WTC11 (cell line): ENCODE data around the gene SPEM2. TPM values are rescaled to one million over a fixed set of nuclear protein-coding genes. Genes with fewer than 3 reads are reported as not detected.

Experiments used
- ATAC-seq: fragments of 200-7000 bp; cut with Tn5 transposase; 2 replicates; pipeline ENCODE4 v1.10.0; 2021; ENCODE audit warnings: mild to moderate bottlenecking, moderate library complexity
- CTCF ChIA-PET: fragments of 300-600 bp; sonication (Branson Sonifier 250); formaldehyde crosslinking; loops from one replicate; lab custom pipeline; 2021; ENCODE audit warnings: antibody characterized with exemption; lab: Charles Lee
- POLR2A ChIA-PET: fragments of 350-600 bp; sonication (Branson Sonifier 250); formaldehyde crosslinking; loops from one replicate; lab custom pipeline; 2021; ENCODE audit warnings: antibody characterized with exemption; lab: Charles Lee
- DNase-seq: peaks from one replicate; pipeline ENCODE4 v3.0.0; 2021; ENCODE audit warnings: low spot score
- H3K27ac Mint-ChIP-seq: 2 replicates; pipeline ENCODE4 v1.8.0; 2021; ENCODE audit warnings: mixed read lengths
- H3K27me3 Mint-ChIP-seq: 2 replicates; pipeline ENCODE4 v1.8.0; 2021; ENCODE audit warnings: low read depth, mild to moderate bottlenecking, moderate library complexity, mixed read lengths
- H3K36me3 Mint-ChIP-seq: 2 replicates; pipeline ENCODE4 v1.8.0; 2021; ENCODE audit warnings: mixed read lengths
- H3K4me1 Mint-ChIP-seq: 2 replicates; pipeline ENCODE4 v1.8.0; 2022; ENCODE audit warnings: mixed read lengths
- H3K4me3 Mint-ChIP-seq: 2 replicates; pipeline ENCODE4 v1.8.0; 2021; ENCODE audit warnings: mild to moderate bottlenecking, moderate library complexity, mixed read lengths
- H3K9me3 Mint-ChIP-seq: 2 replicates; pipeline ENCODE4 v1.8.0; 2021; ENCODE audit warnings: mixed read lengths
- CBFB ChIP-seq: sonication (generic); formaldehyde crosslinking; IDR thresholded peaks from 2 replicates; pipeline ENCODE4 v1.8.1; 2022; ENCODE audit warnings: mild to moderate bottlenecking, low read depth, missing genetic modification reagents
- JAZF1 ChIP-seq: fragments of 250-450 bp; sonication (Bioruptor Pico); IDR thresholded peaks from 2 replicates; pipeline ENCODE4 v1.9.0; 2021; ENCODE audit warnings: moderate library complexity, mild to moderate bottlenecking, inconsistent platforms
- JUN ChIP-seq: sonication (generic); formaldehyde crosslinking; IDR thresholded peaks from 2 replicates; pipeline ENCODE4 v1.8.0; 2023; ENCODE audit warnings: mild to moderate bottlenecking, missing genetic modification reagents
- ZNF138 ChIP-seq: sonication (generic); formaldehyde crosslinking; conservative IDR thresholded peaks from 2 replicates; pipeline ENCODE4 v1.8.1; 2022; ENCODE audit warnings: mild to moderate bottlenecking, moderate library complexity, missing genetic modification reagents
- ZNF232 ChIP-seq: sonication (generic); formaldehyde crosslinking; IDR thresholded peaks from 2 replicates; pipeline ENCODE4 v1.8.0; 2022; ENCODE audit warnings: mild to moderate bottlenecking, missing genetic modification reagents
- ZNF263 ChIP-seq: sonication (generic); formaldehyde crosslinking; IDR thresholded peaks from 2 replicates; pipeline ENCODE4 v1.8.1; 2022; ENCODE audit warnings: low read depth, mild to moderate bottlenecking, moderate library complexity, missing genetic modification reagents
- total RNA-seq: library from RNA; stranded (reverse); gene quantifications from 3 replicates; pipeline ENCODE4 v1.2.3, GENCODE V29; 2021
- TF ChIP-seq, protein P1 (sequence below): fragments of 250-450 bp; sonication (Bioruptor Pico); conservative IDR thresholded peaks from 2 replicates; pipeline ENCODE4 v1.9.0; 2021; ENCODE audit warnings: mild to moderate bottlenecking
- TF ChIP-seq, protein P2 (sequence below): fragments of 200-600 bp; IDR thresholded peaks from 2 replicates; pipeline ENCODE4 v1.8.0; 2022; ENCODE audit warnings: antibody characterized with exemption
- TF ChIP-seq, protein P3 (sequence below): sonication (generic); formaldehyde crosslinking; IDR thresholded peaks from 2 replicates; pipeline ENCODE4 v1.8.0; 2022; ENCODE audit warnings: mild to moderate bottlenecking, missing genetic modification reagents
- TF ChIP-seq, protein P4 (sequence below): sonication (generic); formaldehyde crosslinking; IDR thresholded peaks from 2 replicates; pipeline ENCODE4 v1.8.0; 2023; ENCODE audit warnings: missing genetic modification reagents, mild to moderate bottlenecking, borderline replicate concordance
- TF ChIP-seq, protein P5 (sequence below): fragments of 250-450 bp; sonication (Bioruptor Pico); IDR thresholded peaks from 2 replicates; pipeline ENCODE4 v1.9.0; 2021; ENCODE audit warnings: mild to moderate bottlenecking
- TF ChIP-seq, protein P6 (sequence below): fragments of 250-450 bp; sonication (Bioruptor Pico); IDR thresholded peaks from 2 replicates; pipeline ENCODE4 v2.1.2; 2022; ENCODE audit warnings: mild to moderate bottlenecking, moderate library complexity
- TF ChIP-seq, protein P7 (sequence below): fragments of 250-450 bp; sonication (Bioruptor Pico); IDR thresholded peaks from 2 replicates; pipeline ENCODE4 v1.9.0; 2021; ENCODE audit warnings: moderate library complexity, mild to moderate bottlenecking, inconsistent platforms, borderline replicate concordance

The SPEM2 gene
- total RNA-seq, 1 experiment from 2014 or later: 0.13 TPM

DNA sequence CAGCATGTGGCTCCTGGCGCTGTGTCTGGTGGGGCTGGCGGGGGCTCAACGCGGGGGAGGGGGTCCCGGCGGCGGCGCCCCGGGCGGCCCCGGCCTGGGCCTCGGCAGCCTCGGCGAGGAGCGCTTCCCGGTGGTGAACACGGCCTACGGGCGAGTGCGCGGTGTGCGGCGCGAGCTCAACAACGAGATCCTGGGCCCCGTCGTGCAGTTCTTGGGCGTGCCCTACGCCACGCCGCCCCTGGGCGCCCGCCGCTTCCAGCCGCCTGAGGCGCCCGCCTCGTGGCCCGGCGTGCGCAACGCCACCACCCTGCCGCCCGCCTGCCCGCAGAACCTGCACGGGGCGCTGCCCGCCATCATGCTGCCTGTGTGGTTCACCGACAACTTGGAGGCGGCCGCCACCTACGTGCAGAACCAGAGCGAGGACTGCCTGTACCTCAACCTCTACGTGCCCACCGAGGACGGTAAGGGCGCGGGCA is 17.1 kb upstream of the SPEM2 start (continued):
- TF ChIP-seq, protein P1, sequence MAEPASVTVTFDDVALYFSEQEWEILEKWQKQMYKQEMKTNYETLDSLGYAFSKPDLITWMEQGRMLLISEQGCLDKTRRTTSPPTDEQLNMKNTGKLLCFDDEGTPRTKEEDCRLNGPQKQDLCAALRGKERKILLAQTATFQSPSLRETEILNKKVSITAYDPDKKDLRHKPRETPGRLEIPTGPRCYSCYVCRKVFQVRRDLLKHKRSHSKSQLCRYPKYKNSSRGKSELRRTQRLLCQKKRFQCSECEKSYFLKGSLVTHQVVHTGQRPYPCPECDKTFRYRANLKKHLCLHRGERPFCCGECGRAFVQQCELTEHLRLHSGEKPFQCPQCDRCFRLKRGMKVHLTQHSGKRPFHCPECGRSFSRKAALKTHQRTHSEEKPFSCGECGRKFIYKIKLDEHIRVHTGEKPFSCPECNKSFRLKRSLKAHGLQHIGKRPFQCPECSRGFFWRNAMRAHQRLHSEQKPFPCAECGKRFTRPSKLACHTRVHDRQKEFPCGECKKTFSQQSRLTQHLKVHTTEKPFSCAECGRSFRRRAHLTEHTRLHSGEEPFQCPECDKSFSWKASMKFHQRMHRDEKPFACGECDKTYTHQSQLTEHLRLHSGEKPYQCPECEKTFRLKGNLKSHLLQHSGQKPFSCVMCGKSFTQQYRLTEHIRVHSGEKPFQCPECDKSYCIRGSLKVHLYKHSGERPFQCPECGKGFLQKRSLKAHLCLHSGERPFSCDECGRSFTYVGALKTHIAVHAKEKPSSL (CRISPR knock-in tag): no peak
- TF ChIP-seq, protein P2, sequence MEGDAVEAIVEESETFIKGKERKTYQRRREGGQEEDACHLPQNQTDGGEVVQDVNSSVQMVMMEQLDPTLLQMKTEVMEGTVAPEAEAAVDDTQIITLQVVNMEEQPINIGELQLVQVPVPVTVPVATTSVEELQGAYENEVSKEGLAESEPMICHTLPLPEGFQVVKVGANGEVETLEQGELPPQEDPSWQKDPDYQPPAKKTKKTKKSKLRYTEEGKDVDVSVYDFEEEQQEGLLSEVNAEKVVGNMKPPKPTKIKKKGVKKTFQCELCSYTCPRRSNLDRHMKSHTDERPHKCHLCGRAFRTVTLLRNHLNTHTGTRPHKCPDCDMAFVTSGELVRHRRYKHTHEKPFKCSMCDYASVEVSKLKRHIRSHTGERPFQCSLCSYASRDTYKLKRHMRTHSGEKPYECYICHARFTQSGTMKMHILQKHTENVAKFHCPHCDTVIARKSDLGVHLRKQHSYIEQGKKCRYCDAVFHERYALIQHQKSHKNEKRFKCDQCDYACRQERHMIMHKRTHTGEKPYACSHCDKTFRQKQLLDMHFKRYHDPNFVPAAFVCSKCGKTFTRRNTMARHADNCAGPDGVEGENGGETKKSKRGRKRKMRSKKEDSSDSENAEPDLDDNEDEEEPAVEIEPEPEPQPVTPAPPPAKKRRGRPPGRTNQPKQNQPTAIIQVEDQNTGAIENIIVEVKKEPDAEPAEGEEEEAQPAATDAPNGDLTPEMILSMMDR: no peak

DNA sequence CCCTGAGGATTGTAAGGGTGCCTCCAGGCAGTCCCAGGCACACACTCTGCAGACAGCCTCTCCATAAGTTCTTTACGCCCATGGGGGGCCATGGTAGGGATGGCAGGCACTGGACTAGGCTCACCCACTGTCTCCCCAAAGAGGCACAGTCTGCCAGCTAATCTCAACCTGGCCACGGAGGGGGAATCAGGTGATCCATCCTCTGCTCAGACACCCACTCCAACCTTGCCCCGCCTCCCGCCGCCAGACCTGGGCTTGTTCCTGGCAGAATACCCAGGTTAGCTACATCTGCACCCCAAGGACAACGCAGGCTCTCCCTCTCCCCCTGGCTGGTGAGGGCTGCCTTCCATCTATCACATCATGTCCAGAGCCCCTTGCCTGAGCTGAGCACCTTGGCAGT is 16.6 kb upstream of the SPEM2 start:
- H3K27ac Mint-ChIP-seq: no peak overlapping the region; the same call in 1 of the 2 replicates
- POLR2A ChIA-PET: interaction anchor here (0.6 to 1.8 kb wide), 2 partner anchors 36 to 110 kb away, joined by 3 to 5 read pairs; partner anchors contain the start of gene CHRNB1

DNA sequence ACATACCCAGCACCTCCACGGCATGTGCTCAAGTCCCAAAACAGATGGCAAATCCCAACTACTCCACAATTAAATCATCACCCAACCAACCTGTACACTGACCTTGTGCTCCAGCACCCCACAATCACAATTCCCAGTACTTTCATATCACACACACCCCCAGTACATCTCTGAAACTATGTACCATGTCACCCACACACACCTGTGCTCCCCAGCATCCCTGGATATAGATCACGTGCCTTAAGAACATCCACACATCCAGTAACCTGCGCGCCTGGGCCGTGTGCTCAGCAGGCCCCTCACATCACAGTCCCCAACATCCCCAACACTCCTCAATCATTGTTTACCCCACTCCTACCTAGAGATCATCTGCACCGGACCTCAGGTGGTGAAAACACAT is 15.7 kb upstream of the SPEM2 start:
- ChIA-PET POLR2A (no interaction called here), CTCF (interaction anchor here (0.9 to 1.5 kb wide), 2 partner anchors 11 to 25 kb away, joined by 4 read pairs; partner anchors contain the start of genes SPEM1 and TMEM102)
- Mint-ChIP-seq H3K4me1 (peaks cover 33% of the 10 kb centered on the region), H3K27ac (no peak overlapping the region), H3K9me3 (no peaks in the 10 kb centered on the region), H3K36me3 (peaks cover 19% of the 10 kb centered on the region), H3K4me3 (no peak overlapping the region), H3K27me3 (no peaks in the 10 kb centered on the region; the same call in 1 of the 2 replicates)
- ATAC-seq (no peak), DNase-seq (no peak)
- TF ChIP-seq, protein P3, sequence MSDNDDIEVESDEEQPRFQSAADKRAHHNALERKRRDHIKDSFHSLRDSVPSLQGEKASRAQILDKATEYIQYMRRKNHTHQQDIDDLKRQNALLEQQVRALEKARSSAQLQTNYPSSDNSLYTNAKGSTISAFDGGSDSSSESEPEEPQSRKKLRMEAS: no peak
- no peak for TF ChIP-seq ZNF263 (CRISPR knock-in tag)
- TF ChIP-seq, protein P4, sequence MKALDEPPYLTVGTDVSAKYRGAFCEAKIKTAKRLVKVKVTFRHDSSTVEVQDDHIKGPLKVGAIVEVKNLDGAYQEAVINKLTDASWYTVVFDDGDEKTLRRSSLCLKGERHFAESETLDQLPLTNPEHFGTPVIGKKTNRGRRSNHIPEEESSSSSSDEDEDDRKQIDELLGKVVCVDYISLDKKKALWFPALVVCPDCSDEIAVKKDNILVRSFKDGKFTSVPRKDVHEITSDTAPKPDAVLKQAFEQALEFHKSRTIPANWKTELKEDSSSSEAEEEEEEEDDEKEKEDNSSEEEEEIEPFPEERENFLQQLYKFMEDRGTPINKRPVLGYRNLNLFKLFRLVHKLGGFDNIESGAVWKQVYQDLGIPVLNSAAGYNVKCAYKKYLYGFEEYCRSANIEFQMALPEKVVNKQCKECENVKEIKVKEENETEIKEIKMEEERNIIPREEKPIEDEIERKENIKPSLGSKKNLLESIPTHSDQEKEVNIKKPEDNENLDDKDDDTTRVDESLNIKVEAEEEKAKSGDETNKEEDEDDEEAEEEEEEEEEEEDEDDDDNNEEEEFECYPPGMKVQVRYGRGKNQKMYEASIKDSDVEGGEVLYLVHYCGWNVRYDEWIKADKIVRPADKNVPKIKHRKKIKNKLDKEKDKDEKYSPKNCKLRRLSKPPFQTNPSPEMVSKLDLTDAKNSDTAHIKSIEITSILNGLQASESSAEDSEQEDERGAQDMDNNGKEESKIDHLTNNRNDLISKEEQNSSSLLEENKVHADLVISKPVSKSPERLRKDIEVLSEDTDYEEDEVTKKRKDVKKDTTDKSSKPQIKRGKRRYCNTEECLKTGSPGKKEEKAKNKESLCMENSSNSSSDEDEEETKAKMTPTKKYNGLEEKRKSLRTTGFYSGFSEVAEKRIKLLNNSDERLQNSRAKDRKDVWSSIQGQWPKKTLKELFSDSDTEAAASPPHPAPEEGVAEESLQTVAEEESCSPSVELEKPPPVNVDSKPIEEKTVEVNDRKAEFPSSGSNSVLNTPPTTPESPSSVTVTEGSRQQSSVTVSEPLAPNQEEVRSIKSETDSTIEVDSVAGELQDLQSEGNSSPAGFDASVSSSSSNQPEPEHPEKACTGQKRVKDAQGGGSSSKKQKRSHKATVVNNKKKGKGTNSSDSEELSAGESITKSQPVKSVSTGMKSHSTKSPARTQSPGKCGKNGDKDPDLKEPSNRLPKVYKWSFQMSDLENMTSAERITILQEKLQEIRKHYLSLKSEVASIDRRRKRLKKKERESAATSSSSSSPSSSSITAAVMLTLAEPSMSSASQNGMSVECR (CRISPR knock-in tag): no peak
- TF ChIP-seq, protein P5, sequence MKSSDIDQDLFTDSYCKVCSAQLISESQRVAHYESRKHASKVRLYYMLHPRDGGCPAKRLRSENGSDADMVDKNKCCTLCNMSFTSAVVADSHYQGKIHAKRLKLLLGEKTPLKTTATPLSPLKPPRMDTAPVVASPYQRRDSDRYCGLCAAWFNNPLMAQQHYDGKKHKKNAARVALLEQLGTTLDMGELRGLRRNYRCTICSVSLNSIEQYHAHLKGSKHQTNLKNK (CRISPR knock-in tag): no peak
- TF ChIP-seq JUN (CRISPR knock-in tag): no peak

More for the DNA sequence above, 16.6 kb upstream of the SPEM2 start:
- H3K36me3 Mint-ChIP-seq: peaks cover 19% of the 10 kb centered on the region
- TF ChIP-seq, protein P6, sequence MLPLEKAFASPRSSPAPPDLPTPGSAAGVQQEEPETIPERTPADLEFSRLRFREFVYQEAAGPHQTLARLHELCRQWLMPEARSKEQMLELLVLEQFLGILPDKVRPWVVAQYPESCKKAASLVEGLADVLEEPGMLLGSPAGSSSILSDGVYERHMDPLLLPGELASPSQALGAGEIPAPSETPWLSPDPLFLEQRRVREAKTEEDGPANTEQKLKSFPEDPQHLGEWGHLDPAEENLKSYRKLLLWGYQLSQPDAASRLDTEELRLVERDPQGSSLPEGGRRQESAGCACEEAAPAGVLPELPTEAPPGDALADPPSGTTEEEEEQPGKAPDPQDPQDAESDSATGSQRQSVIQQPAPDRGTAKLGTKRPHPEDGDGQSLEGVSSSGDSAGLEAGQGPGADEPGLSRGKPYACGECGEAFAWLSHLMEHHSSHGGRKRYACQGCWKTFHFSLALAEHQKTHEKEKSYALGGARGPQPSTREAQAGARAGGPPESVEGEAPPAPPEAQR (CRISPR knock-in tag): no peak
- TF ChIP-seq, protein P1 (CRISPR knock-in tag): no peak
- TF ChIP-seq, protein P7, sequence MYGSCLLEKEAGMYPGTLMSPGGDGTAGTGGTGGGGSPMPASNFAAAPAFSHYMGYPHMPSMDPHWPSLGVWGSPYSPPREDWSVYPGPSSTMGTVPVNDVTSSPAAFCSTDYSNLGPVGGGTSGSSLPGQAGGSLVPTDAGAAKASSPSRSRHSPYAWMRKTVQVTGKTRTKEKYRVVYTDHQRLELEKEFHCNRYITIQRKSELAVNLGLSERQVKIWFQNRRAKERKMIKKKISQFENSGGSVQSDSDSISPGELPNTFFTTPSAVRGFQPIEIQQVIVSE (CRISPR knock-in tag): no peak
- TF ChIP-seq CBFB (no peak), ZNF232 (no peak), ZNF138 (CRISPR knock-in tag) (no peak), JAZF1 (CRISPR knock-in tag) (no peak)
- TF ChIP-seq, protein P2: no peak
- TF ChIP-seq, all 79 proteins: peak for 0
- no peaks in the 10 kb centered on the region for H3K9me3 Mint-ChIP-seq
- H3K4me3 Mint-ChIP-seq: peak overlapping the region; percentile 53; the same call in 1 of the 2 replicates
- ATAC-seq: no peak
- CTCF ChIA-PET: interaction anchor here (0.9 to 3.5 kb wide), 6 partner anchors 12 to 115 kb away, joined by 3 to 25 read pairs (median 4); partner anchors contain the start of genes PLSCR3, SPEM1 and TMEM102
- H3K27me3 Mint-ChIP-seq: no peaks in the 10 kb centered on the region; the same call in 1 of the 2 replicates
- no peak for DNase-seq
- peaks cover 33% of the 10 kb centered on the region for H3K4me1 Mint-ChIP-seq
